GM12878 (cell line): Measurements from ENCODE around the gene MMP13. TPM values are rescaled to one million over a fixed set of nuclear protein-coding genes. Genes with fewer than 3 reads are reported as not detected.

Experiments
- ATAC-seq: fragments of 200-7000 bp; cut with Tn5 transposase; 3 replicates; pipeline ENCODE4 v1.9.1; 2020; ENCODE audit warnings: mild to moderate bottlenecking, moderate library complexity
- BruUV-seq: library from RNA; stranded (reverse); fragments of 400-500 nt; replicated peaks from 2 replicates; lab custom pipeline; 2021; lab: Mats Ljungman, UMichigan
- CTCF ChIA-PET: fragments of 300-600 bp; sonication (Branson Sonifier 250); formaldehyde crosslinking; extraction: SDS; loops from one replicate; lab custom pipeline; 2021; ENCODE audit warnings: inconsistent platforms; lab: Yijun Ruan, JAX
- POLR2A ChIA-PET: fragments of 350-600 bp; formaldehyde crosslinking; extraction: SDS; loops from one replicate; lab custom pipeline; 2021; ENCODE audit warnings: inconsistent platforms; lab: Charles Lee
- RAD21 ChIA-PET: fragments of 300-600 bp; sonication (Branson Sonifier 250); formaldehyde crosslinking; loops from one replicate; lab custom pipeline; 2023; ENCODE audit warnings: antibody characterized with exemption; ENCODE audit not compliant: unreplicated experiment; lab: Charles Lee
- SMC1A ChIA-PET: fragments of 300-600 bp; sonication (Branson Sonifier 250); formaldehyde crosslinking; loops from one replicate; lab custom pipeline; 2023; ENCODE audit not compliant: unreplicated experiment, uncharacterized antibody; lab: Charles Lee
- DNase-seq: peaks from one replicate; pipeline ENCODE4 v3.0.0-alpha.2; 2011; ENCODE audit warnings: low read depth, low spot score
- FAIRE-seq: peaks from 3 replicates; lab custom pipeline; 2011; peaks lifted over from hg19 to GRCh38; lab: Jason Lieb, UNC
- H2AFZ ChIP-seq: 2 replicates; pipeline ENCODE4 v1.6.0; 2011; ENCODE audit warnings: low read depth, low read length, control low read depth; ENCODE audit not compliant: control insufficient read depth
- H3K27ac ChIP-seq: 2 replicates; pipeline ENCODE4 v1.5.1; 2011; ENCODE audit warnings: control low read depth; ENCODE audit not compliant: control insufficient read depth, insufficient read depth
- H3K27me3 ChIP-seq, 2 experiments: replicated peaks in 1 of 2; 2 replicates each; pipeline versions ENCODE4 v1.6.0 to v1.6.1; 2011; ENCODE audit warnings: low read length in 1 of 2; ENCODE audit not compliant: control insufficient read depth in 2 of 2, insufficient read depth in 2 of 2
- H3K36me3 ChIP-seq, 2 experiments: 2 replicates each; pipeline ENCODE4 v1.5.1; 2011; ENCODE audit warnings: low read length in 1 of 2; ENCODE audit not compliant: control insufficient read depth in 2 of 2, insufficient read depth in 2 of 2
- H3K4me1 ChIP-seq: 2 replicates; pipeline ENCODE4 v1.6.1; 2011; ENCODE audit warnings: mild to moderate bottlenecking, low read length, moderate library complexity, mixed read lengths; ENCODE audit not compliant: control insufficient read depth, insufficient read depth
- H3K4me2 ChIP-seq: 2 replicates; pipeline ENCODE4 v1.6.0; 2011; ENCODE audit warnings: control low read depth; ENCODE audit not compliant: control insufficient read depth, insufficient read depth
- H3K4me3 ChIP-seq: fragments of 200-600 bp; sonication (generic); 2 replicates; pipeline ENCODE4 v1.5.1; 2016
- H3K79me2 ChIP-seq: 2 replicates; pipeline ENCODE4 v1.6.0; 2011; ENCODE audit warnings: low read length; ENCODE audit not compliant: control insufficient read depth, insufficient read depth
- H3K9ac ChIP-seq: 2 replicates; pipeline ENCODE4 v1.8.0; 2011; ENCODE audit warnings: low read length, control low read depth, mixed read lengths; ENCODE audit not compliant: control insufficient read depth, insufficient read depth
- H3K9me3 ChIP-seq: replicated peaks from 3 replicates; pipeline ENCODE4 v1.5.1; 2011; ENCODE audit warnings: mild to moderate bottlenecking, low read length; ENCODE audit not compliant: control insufficient read depth, insufficient read depth
- H4K20me1 ChIP-seq: 2 replicates; pipeline ENCODE4 v1.6.0; 2011; ENCODE audit not compliant: control insufficient read depth, insufficient read depth
- FOXK2 ChIP-seq: fragments of 450-650 bp; IDR thresholded peaks from 2 replicates; pipeline ENCODE4 v1.6.1; 2017; ENCODE audit warnings: mild to moderate bottlenecking, moderate library complexity
- KLF5 ChIP-seq: fragments of 450-650 bp; IDR thresholded peaks from 2 replicates; pipeline ENCODE4 v1.6.1; 2014; ENCODE audit warnings: mild to moderate bottlenecking; ENCODE audit not compliant: partially characterized antibody
- PBX3 ChIP-seq: IDR thresholded peaks from 2 replicates; pipeline ENCODE4 v1.6.1; 2011; ENCODE audit warnings: mild to moderate bottlenecking, low read depth, low read length, moderate library complexity; ENCODE audit not compliant: insufficient replicate concordance
- POU2F2 ChIP-seq: IDR thresholded peaks from 3 replicates; pipeline ENCODE4 v1.6.1; 2011; ENCODE audit warnings: low read depth, mild to moderate bottlenecking, low read length, borderline replicate concordance
- WRNIP1 ChIP-seq: IDR thresholded peaks from 2 replicates; pipeline ENCODE4 v1.6.1; 2011; ENCODE audit warnings: low read depth, low read length, improper control_type of control experiment, borderline replicate concordance
- WGBS: methylation state at CpG from one replicate; pipeline ENCODE4 v1.1.6; 2016; ENCODE audit warnings: low lambda C conversion rate; ENCODE audit not compliant: insufficient replicate concordance, insufficient coverage; ENCODE audit errors: missing lambda C conversion rate; 5-methylcytosine and 5-hydroxymethylcytosine counted together
- in situ Hi-C: fragments of 300-500 bp; cut with MboI; formaldehyde crosslinking; loops from 9 replicates; pipeline ENCODE4 v1.14.3; 2018; ENCODE audit warnings: mixed read lengths
- intact Hi-C: fragments of 100-400 bp; cut with micrococcal nuclease; formaldehyde crosslinking; loops from one replicate; pipeline ENCODE4 v1.14.2; 2022; ENCODE audit not compliant: unreplicated experiment
- polyA plus RNA-seq, 11 experiments: library from polyadenylated mRNA; depleted of rRNA in 4 of 11; unstranded in 6 of 11; stranded (reverse) in 5 of 11; fragments of >200 nt; fragmentation: Nextera tagmentation in 4 of 11; fragmentation: Illumina TruSeq in 1 of 11; extraction: Ambion mirVana in 4 of 11; extraction: Trizol in 1 of 11; gene quantifications; 1 replicate in 1 of 11; 2 replicates in 10 of 11; pipeline versions ENCODE4 v1.2.1 to v1.2.3, GENCODE V29; 2011 to 2016; ENCODE audit warnings: inconsistent platforms in 2 of 11, missing spikeins in 2 of 11, low read depth in 1 of 11
- total RNA-seq, 4 experiments: library from RNA; depleted of rRNA in 3 of 4; stranded (reverse); fragments of >200 nt in 3 of 4; fragmentation: Illumina TruSeq in 1 of 4; extraction: Trizol in 1 of 4; gene quantifications; 2 replicates each; pipeline versions ENCODE4 v1.2.1 to v1.2.3, GENCODE V29; 2013 to 2021
- TF ChIP-seq, protein P1 (sequence below): fragments of 450-650 bp; IDR thresholded peaks from 2 replicates; pipeline ENCODE4 v1.6.1; 2017; ENCODE audit warnings: mild to moderate bottlenecking, low read depth, inconsistent platforms; ENCODE audit not compliant: poor library complexity, severe bottlenecking
- TF ChIP-seq, protein P2 (sequence below): fragments of 450-650 bp; IDR thresholded peaks from 2 replicates; pipeline ENCODE4 v1.6.1; 2017; ENCODE audit warnings: borderline replicate concordance
- TF ChIP-seq, protein P3 (sequence below): fragments of 450-650 bp; IDR thresholded peaks from 2 replicates; pipeline ENCODE4 v1.6.1; 2016; ENCODE audit warnings: mild to moderate bottlenecking, moderate library complexity, borderline replicate concordance
- TF ChIP-seq, protein P4 (sequence below): fragments of 450-650 bp; IDR thresholded peaks from 2 replicates; pipeline ENCODE4 v1.6.1; 2014; ENCODE audit warnings: mild to moderate bottlenecking
- TF ChIP-seq, protein P5 (sequence below): IDR thresholded peaks from 2 replicates; pipeline ENCODE4 v1.6.1; 2011; ENCODE audit warnings: low read depth, low read length, improper control_type of control experiment, borderline replicate concordance

The MMP13 gene
- total and polyA plus RNA-seq, 10 of the 15 experiments (the other 5 are each of a cell fraction or from before 2014, with no cell fraction given), result 0.05 TPM; not detected in 9

- TF ChIP-seq, protein P1, sequence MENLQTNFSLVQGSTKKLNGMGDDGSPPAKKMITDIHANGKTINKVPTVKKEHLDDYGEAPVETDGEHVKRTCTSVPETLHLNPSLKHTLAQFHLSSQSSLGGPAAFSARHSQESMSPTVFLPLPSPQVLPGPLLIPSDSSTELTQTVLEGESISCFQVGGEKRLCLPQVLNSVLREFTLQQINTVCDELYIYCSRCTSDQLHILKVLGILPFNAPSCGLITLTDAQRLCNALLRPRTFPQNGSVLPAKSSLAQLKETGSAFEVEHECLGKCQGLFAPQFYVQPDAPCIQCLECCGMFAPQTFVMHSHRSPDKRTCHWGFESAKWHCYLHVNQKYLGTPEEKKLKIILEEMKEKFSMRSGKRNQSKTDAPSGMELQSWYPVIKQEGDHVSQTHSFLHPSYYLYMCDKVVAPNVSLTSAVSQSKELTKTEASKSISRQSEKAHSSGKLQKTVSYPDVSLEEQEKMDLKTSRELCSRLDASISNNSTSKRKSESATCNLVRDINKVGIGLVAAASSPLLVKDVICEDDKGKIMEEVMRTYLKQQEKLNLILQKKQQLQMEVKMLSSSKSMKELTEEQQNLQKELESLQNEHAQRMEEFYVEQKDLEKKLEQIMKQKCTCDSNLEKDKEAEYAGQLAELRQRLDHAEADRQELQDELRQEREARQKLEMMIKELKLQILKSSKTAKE, result no peak
- TF ChIP-seq WRNIP1, result no peak
- no peak for TF ChIP-seq KLF5
These were observed 34.6 kb upstream of the MMP13 start (continued) for GRCh38 chr11:102990145-102990544.

DNA sequence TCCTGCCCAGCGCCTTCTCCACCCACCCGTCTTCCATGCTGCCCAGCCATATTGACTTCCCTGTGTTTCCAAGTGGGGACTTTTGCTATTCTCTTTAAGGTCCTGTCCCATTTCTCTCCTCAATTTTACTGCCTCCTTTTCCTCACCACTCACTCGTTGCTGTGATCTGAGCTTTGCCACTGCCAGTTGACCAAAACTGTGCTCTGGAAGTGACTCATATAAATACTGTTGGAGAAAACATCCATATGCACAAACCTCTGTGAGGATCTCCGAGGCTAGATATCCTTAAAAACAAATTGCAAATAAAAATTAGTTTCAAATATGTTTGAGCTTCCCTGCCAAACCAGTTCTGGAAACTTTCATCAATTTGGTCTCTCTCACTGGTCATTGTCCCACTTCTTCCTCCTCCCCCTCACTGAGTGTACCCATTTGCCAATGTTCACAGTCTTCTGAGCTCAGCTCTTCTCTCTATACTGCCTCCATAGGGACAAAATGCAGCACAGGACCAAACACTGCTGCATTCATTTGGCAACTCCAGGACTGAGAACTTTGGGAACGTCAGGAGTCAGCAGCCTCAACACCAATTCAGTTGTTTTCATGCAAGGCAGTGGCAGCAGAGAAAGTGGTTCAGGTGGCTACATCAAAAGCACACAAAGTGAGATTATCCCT lies 34.0 kb upstream of the MMP13 start:
- SMC1A ChIA-PET, result no interaction called here
- intact Hi-C loops, result no loop called here
- TF ChIP-seq, protein P2, sequence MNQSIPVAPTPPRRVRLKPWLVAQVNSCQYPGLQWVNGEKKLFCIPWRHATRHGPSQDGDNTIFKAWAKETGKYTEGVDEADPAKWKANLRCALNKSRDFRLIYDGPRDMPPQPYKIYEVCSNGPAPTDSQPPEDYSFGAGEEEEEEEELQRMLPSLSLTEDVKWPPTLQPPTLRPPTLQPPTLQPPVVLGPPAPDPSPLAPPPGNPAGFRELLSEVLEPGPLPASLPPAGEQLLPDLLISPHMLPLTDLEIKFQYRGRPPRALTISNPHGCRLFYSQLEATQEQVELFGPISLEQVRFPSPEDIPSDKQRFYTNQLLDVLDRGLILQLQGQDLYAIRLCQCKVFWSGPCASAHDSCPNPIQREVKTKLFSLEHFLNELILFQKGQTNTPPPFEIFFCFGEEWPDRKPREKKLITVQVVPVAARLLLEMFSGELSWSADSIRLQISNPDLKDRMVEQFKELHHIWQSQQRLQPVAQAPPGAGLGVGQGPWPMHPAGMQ, result no peak
- TF ChIP-seq, protein P3, sequence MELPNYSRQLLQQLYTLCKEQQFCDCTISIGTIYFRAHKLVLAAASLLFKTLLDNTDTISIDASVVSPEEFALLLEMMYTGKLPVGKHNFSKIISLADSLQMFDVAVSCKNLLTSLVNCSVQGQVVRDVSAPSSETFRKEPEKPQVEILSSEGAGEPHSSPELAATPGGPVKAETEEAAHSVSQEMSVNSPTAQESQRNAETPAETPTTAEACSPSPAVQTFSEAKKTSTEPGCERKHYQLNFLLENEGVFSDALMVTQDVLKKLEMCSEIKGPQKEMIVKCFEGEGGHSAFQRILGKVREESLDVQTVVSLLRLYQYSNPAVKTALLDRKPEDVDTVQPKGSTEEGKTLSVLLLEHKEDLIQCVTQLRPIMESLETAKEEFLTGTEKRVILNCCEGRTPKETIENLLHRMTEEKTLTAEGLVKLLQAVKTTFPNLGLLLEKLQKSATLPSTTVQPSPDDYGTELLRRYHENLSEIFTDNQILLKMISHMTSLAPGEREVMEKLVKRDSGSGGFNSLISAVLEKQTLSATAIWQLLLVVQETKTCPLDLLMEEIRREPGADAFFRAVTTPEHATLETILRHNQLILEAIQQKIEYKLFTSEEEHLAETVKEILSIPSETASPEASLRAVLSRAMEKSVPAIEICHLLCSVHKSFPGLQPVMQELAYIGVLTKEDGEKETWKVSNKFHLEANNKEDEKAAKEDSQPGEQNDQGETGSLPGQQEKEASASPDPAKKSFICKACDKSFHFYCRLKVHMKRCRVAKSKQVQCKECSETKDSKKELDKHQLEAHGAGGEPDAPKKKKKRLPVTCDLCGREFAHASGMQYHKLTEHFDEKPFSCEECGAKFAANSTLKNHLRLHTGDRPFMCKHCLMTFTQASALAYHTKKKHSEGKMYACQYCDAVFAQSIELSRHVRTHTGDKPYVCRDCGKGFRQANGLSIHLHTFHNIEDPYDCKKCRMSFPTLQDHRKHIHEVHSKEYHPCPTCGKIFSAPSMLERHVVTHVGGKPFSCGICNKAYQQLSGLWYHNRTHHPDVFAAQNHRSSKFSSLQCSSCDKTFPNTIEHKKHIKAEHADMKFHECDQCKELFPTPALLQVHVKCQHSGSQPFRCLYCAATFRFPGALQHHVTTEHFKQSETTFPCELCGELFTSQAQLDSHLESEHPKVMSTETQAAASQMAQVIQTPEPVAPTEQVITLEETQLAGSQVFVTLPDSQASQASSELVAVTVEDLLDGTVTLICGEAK, result no peak
- TF ChIP-seq, protein P4, sequence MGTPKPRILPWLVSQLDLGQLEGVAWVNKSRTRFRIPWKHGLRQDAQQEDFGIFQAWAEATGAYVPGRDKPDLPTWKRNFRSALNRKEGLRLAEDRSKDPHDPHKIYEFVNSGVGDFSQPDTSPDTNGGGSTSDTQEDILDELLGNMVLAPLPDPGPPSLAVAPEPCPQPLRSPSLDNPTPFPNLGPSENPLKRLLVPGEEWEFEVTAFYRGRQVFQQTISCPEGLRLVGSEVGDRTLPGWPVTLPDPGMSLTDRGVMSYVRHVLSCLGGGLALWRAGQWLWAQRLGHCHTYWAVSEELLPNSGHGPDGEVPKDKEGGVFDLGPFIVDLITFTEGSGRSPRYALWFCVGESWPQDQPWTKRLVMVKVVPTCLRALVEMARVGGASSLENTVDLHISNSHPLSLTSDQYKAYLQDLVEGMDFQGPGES, result no peak
- TF ChIP-seq, protein P5, sequence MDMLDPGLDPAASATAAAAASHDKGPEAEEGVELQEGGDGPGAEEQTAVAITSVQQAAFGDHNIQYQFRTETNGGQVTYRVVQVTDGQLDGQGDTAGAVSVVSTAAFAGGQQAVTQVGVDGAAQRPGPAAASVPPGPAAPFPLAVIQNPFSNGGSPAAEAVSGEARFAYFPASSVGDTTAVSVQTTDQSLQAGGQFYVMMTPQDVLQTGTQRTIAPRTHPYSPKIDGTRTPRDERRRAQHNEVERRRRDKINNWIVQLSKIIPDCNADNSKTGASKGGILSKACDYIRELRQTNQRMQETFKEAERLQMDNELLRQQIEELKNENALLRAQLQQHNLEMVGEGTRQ, result no peak
- no peak for TF ChIP-seq PBX3
- no peak for TF ChIP-seq FOXK2
- TF ChIP-seq POU2F2, result no peak
- TF ChIP-seq, all 136 proteins: peak for 0
- Histone ChIP-seq H3K4me2 (no peak overlapping the region), H3K9me3 (no peaks in the 10 kb centered on the region), H4K20me1 (no peaks in the 10 kb centered on the region), H3K79me2 (no peaks in the 10 kb centered on the region), H2AFZ (no peak overlapping the region), H3K9ac (no peak overlapping the region), H3K36me3 (no peaks in the 10 kb centered on the region), H3K4me1 (no peaks in the 10 kb centered on the region), H3K27me3 (no peaks in the 10 kb centered on the region), H3K4me3 (no peak overlapping the region), H3K27ac (no peak overlapping the region)
- DNase-seq (no peak), ATAC-seq (no peak), FAIRE-seq (no peak)
- WGBS, result 20% methylated on average over 5 of the region's 5 CpGs
- in situ Hi-C loops, result no loop called here
- BruUV-seq, result no TSS peak
- RAD21 ChIA-PET, result no interaction called here
- CTCF ChIA-PET, result no interaction called here
- POLR2A ChIA-PET, result no interaction called here
